Kasumi-1 (cell line): ENCODE measurements around the gene ZNF354C.
"Not testable (repeated sequence)": the region's sequence is repeated elsewhere in the genome, so short reads cannot be mapped to it uniquely, and the experiment has no call there.

Source experiments
- DNase-seq, 2 experiments: peaks; one replicate each; lab custom pipeline; 2025; lab: John Stamatoyannopoulos, UW

The ZNF354C gene

DNA sequence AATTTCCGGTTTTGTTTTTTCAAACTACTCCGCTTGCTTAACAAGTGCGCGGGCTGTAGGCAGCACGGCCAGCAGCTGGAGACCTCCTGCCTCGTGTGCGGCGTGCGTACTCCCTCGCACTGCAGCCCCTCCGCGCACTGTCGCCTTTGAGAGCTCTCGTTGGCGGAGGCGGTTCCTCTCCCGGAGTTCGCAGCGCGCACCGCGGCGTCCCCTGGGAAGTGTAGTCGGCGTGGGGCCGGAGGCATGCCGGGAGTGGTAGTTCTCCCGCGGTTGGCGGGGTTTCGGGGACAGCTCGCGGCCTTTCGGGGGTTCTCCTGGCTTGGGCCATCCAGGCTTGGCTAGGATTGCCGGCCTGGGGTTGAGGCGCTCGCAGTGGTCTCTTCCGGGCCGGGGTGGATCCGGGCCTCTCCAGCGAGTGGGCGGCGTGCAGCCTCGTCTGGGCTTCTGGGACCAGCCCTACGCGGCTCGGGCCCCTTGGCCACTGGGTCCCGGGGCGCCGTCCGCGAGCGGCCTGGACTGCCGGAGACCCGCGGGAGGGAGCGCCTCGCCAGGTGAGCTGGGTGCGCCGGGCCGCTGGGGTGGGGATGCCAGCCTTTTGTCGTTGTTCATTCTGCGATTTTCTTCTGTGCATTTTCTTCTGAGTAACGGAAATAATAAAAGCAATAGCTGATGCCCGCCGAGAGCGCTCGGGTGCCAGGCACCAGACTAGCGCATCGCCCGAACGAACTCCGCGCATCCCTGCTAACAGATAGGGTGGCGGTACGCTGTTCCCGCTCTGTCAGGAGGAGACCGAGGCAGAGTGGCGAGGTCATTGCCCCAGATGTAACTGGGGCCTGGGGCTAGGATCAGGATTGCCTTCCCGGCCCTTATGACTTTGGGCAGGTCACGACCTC, at the start of gene ZNF354C:
TSS of gene ZNF354C (plus strand) at position 258 of the 893 bp plus-strand sequence. CDS start 1,696 bp downstream, outside the sequence.
- no peak for DNase-seq

DNA sequence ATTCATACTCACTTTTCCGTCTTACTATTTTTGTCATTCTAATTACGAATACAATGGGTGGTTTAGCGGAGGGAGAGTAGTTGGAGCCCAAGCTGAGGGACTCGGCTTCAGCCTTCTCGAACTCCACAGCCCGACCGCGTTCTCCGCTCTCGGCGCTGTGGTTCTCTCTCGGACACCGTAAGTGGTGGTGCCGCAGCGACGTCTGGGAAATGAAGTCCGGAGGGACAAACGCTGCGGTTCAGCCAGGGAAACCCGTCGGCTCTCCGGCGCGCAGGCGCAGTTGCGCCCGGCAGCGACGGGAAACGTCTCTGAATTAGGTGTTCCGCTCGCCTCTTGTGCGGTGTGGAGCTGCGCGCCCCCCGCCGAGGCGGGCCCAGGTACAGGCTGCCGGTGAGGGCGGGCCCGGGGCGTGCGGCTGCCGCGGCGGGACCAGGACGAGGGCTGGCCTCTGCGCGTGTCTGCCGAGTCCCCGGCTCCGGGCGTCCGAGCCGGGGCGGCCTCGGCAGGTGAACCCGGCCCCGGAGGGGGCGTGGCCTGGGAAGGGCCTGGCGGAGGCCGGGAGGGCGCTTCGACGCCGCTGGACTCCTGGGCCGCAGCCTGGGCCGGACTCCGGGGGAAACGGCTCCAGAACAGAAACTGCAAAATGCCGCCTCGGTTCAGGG, 36.5 kb upstream of the ZNF354C start, which contains the start of gene ZNF879:
TSS of gene ZNF879 (plus strand) at position 277 of the 662 bp plus-strand sequence. CDS start 1,201 bp downstream, outside the sequence.
- DNase-seq = peak; percentile 90 to 93

DNA sequence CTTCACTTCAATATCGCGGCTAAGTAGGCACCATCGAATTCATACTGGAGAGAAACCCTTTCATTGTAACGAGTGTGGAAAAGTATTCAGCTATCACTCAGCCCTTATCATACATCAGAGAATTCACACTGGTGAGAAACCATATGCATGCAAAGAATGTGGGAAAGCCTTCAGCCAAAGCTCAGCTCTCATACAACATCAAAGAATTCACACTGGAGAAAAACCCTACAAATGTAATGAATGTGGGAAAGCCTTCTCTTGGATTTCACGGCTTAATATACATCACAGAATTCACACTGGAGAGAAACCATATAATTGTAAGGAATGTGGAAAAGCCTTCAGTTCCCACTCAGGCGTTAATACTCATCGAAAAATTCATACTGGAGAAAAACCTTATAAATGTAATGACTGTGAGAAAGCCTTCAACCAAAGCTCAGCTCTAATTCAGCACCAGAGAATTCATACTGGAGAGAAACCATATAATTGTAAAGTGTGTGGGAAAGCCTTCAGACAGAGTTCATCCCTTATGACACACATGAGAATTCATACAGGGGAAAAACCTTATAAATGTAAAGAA, 27.1 kb upstream of the ZNF354C start:
- no peak for DNase-seq

DNA sequence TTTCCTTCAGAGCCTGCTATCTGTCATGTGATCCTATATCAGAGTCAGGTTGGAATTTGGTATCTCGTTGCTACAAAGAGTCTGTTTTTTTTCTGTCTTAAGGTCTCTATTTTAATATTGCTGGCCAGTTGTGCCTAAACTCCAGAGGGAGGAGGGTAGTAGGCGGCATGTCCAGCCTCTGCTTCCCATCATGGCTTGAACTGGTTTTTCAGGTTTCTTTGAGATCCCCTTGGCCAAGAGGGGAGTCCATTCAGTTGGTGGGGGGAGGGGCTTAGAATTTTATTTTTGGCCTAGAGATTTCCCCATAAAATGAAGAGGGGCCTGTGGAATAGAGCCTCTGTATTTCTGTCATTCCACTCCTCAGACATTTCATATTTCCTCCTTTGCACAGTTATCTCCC, 15.4 kb upstream of the ZNF354C start:
- DNase-seq = no peak

DNA sequence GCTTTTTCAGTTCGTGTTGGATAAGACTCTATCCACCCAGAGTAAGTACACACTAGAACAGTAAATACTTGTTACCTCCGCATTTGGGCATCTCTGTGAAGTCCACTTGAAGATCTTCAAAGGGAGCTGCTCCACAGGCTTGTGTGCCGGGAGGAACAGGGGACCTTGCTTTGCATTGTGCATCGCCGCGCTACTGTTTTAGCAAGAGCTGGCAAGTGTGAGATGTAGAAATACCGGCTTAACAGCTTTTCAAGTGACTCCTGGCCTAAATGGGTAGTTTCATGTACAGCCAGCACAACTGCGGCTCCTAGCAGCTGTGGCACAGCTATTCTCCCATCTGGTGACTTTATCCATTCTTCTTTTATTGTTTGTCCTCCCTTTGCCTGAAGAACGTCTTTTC, 8.4 kb upstream of the ZNF354C start:
- DNase-seq = no peak

DNA sequence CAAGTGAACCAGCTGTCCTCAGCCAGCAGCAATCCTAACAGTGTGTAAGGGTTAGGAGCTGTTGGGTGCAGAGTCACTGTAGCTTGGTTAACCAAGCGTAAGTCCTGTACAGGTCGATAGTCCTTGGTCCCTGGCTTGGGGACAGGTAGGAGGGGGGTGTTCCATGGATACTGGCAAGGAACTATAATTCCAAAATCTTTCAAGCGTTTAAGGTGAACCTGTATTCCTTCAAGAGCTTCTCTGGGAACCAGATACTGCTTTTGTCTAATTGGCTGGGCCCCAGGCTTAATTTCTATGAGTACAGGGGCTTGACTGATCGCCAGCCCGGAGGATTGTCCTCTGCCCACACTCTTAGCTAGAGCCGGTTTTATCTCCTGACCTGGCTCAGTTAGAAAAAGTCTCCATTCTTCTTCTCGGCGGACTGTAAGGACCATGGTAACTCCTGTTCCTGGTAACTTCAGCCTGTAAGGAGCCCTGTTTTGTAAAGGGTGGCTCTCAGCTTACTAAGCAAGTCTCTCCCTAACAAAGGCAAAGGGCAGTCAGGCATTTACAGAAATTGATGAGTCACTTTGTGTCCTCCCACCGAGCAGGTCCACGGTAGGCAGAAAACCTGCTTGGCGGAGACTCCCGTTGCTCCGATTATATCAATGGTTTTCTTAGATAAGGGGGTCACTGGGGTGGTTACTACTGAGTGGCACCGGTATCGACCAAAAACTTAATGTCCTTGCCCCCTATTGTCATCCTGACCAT, 6.0 kb upstream of the ZNF354C start:
- no peak for DNase-seq

DNA sequence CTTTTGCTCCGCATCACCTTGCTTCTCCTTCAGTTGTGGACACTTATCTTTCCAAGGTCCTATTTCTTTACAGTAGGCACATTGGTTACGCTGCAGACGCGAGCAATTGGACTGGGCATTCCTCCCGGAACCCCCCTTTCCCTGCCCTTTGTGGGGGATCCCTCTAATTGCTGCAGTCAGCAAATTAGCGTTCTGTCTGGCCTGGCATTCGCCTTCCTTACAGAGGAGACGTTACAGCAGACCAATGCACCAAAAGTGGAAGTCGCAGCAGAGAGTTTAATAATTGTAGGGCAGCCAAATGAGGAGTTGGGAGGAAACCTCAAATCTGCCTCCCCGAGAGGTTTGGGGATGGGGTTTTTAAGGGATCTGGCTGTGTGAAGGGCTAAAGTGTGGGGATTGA, 5.3 kb upstream of the ZNF354C start:
- DNase-seq = no peak

DNA sequence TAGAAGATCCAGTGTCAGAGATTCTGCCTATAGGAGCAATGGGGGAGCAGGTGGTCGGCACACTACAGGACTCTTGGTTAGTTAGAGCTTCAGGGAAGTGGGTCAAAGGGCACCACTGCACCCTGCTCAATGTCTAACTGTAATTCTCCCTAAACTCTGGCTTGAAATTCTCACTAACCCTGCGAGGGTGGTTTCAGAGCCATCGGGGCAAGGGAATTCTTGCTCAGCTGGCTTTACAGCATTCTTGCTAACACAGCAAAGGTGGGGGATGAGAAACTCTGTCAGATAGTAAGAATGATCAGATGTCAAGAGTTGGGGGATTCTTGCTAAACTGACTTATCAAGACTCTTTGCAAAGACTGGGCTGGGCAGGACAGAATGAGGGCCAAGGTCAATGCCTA, 4.7 kb upstream of the ZNF354C start:
- DNase-seq = no peak

DNA sequence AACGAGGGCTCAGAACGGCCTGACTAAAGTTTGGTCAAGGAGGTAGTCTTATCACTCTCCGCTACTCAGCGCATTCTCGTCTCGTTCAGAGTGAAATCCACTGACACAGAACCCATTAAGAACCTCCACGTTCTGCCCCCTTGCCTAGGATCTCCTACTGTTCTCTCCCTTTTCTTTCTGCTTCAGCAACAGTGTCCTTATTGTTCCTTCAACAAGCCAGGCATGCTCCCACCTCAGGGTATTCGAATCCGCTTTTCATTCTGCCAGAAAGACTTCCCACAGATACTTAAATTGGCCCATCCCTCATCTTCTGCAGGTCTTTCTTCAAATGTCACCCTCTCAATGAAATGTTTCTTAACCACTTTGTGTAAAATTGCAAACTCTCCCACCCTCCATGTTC, 4.3 kb upstream of the ZNF354C start:
- no peak for DNase-seq

DNA sequence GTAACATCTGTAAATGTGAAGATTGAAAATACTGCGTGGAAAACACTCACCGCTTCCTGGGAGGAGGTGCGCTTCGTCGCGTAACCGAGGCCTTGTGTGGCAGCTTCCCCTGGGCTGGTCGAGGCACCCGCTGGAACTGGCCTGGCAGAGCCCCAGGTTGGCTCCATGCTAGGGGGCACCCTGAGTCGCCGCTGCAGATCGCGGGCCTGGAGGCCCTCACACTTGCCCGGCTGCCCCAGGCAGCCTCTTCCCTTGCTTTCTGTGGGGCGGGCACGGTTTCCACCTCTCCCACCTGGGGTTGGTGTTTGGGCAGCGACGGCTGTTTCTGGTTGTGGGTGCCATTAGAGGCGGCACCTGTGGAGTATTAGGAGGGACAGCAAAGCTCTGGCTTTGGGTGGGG, 852 bp downstream of the ZNF354C start:
- no peak for DNase-seq

DNA sequence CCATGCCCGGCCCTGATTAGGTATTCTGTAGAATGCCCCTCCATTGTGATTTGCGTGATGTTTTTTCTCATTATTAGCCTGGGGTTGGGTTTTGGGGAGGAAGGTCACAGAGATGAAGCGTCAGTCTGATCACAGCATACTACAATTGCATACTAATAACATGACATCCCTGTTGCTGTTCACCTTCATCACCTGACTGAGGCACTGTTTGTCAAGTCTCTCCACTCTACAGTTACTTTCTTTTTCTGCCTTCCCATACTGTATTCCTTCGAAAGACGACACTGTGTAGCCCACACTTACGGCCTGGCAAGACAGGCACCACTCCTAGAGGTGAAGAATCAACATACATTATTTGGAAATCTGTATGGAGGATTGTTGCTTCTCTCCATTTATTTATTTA, 5.5 kb downstream of the ZNF354C start:
- no peak for DNase-seq

DNA sequence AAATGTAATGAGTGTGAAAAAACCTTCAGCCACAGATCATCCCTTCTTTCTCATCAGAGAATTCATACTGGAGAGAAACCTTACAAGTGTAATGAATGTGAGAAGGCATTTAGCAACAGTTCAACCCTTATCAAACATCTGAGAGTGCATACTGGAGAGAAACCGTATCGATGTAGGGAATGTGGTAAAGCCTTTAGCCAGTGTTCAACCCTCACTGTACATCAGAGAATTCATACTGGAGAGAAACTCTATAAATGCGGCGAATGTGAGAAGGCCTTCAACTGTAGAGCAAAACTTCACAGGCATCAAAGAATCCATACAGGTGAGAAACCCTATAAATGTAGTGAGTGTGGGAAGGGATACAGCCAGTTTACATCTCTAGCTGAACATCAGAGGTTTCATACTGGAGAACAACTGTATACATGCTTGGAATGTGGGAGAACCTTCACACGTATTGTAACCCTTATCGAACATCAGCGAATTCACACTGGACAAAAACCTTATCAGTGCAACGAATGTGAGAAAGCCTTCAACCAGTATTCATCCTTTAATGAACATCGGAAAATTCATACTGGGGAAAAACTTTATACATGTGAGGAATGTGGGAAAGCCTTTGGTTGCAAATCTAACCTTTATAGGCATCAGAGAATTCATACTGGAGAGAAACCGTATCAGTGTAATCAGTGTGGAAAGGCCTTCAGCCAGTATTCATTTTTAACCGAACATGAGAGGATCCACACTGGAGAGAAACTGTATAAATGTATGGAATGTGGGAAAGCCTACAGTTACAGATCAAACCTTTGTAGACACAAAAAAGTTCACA, 19.2 kb downstream of the ZNF354C start:
- no peak for DNase-seq

DNA sequence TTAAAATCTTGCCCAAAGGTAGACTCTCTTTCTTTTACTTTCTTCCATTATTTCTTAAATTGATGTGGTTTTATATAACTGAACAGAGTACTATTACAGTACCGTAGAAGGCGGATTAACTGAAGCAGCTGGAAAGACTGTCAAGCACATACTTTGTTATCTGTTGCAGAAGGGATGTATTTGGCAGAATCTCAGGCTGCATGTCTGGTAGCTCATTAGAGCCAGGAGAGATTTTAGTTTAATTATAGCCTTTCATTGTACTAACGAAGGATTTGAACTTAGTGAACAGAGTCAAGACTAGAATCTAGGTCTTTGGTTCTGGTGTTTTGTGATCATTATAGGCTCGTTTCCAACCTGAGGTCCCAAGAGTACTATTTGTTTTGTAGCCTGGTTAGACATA, 20.6 kb downstream of the ZNF354C start:
- no peak for DNase-seq

DNA sequence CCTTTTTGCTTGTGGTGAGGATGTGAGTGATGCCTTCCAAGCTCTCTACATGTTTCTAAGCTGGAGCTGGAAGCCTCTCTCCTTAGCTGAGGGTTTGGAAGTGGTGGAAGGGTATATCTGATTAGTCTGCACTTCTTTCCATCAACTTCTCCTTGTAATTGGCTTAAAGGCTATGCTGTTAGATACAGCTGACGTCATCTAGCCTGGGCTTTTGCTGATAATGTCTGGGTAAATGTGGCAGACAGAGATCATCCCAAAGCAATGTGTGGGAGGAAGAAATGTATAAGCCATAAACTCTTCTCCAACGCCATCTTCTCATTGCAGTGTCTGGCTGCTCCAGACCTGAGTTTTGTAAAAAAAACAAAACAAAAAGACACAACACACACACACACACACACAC, 29.3 kb downstream of the ZNF354C start:
- no peak for DNase-seq

DNA sequence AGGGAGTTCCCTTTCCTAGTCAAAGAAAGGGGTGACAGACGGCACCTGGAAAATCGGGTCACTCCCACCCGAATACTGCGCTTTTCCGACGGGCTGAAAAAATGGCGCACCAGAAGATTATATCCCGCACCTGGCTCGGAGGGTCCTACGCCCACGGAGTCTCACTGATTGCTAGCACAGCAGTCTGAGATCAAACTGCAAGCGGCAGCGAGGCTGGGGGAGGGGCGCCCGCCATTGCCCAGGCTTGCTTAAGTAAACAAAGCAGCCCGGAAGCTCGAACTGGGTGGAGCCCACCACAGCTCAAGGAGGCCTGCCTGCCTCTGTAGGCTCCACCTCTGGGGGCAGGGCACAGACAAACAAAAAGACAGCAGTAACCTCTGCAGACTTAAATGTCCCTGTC, 41.1 kb downstream of the ZNF354C start:
- not testable (repeated sequence) for DNase-seq

DNA sequence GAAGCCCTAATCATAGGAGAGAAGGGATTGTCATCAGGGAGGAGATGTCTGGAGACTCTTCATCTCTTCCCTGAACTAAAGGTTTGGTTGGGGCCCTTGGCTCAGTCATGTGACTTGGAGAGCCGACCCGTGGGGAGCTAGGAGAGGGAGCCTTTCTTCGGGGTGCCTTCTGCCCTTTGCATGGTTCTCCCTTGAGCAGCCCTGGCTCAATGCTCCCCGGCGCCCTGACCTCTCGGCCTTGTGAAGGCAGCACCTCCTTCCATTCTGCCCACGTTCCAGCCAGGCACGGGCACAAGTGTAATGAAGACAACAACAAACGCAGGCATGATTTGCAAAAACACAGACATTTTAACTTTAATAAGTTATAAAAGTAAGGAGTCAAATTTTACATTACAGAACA, 50.4 kb downstream of the ZNF354C start:
- DNase-seq = no peak

DNA sequence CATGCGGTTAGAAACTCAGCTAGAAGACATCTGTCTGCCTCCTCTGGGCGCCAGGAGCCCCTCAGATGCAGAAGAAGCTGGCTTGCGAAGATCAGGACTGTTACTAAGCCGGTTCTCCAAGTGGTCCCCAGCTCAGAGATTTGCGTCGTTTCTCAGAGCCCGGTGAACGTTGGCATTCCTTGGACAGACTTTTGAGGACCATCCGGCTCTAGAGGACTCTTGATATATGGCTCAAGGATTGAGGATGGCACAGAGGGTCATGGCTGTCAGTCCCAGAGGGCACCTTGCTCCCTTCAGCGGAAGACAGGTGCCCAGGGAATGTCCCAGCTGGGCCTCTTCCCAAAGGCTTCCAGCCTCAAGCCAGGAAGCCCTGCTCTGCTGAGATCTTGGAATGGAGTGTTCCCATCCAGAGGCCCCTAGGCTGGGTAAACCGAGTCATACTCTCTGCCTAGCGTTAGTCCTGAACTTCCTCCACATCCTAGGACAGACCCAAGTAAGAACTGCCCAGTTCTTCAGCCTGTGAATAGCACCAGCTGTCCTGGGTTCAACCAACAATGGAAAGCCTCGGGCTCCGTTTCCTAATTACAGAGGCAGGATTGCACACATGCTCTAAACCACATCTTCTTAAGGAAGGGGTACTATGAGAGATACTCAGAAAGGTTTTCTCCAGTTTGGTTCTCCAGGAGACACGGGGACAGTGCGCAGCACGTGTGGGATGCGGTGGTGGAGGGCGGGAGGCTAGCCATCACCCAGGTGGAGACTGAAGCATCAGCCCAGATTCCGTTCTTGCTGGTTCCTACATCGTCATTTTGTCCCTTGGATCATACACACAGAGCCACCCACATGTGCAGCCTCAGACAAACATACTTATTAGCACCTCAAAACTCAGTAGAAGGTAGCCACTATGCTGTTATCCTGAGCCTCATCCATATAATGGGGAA, 51.4 kb downstream of the ZNF354C start:
- DNase-seq = no peak

DNA sequence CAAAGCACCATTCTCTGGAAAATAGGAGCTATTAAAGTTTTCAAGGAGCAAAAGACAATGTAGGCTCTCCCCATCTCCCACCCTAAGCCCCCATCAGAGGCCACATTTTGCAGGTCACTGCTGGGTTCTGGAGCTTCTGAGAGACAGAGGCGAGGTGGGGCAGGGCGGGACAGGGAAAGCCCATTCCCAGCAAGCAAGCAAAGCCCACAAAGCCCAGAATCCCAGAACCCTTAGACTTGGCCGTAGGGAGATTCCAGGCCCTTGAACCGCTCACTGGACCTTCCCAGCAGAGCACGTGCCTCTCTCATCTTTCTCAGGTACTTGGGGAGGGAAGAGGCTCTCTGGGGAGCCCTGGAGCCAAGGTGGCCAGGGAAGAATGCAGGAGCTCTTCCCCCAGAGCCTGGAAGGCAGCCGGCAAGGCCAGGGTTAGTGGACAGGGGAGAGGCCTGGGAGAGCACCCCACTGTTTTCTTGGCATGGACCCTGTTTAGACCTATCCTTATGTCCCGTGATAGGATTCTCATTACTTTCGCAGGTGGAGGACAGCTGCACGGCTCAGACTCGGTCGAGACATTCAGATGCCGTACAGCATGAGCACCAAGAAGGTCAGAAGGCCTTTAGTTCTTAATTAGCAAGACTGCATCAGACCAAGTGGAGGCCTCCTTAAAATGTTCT, 52.4 kb downstream of the ZNF354C start:
- DNase-seq = no peak

DNA sequence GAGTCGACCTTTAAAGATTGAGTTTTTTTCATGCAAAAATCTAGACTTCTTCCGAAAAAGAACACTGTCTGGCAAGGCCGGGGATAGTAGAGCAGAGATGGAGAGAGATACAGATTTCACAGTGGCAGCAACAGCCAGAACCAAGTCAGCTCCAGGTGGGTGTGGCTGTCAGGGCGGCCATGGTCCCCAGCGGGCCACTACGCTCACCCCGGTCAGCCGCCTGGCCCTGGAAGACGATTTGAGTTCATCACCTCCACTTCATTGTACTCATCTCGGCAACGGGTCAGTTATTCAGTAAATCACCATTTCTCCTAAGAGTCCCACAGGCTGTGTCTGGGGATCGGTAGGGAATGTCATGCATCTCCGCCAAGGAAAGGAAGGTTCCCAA, 53.0 kb downstream of the ZNF354C start:
- no peak for DNase-seq
